Activated T-cell treated with anti-CD3 and anti-CD28 coated beads, Interleukin-2, amount 50 U/mL, for 48 hours (primary cell): Measurements from ENCODE around the gene PJVK.
"Not testable (repeated sequence)": the region's sequence is repeated elsewhere in the genome, so short reads cannot be mapped to it uniquely, and the experiment has no call there.

Source experiments
- DNase-seq, 2 experiments: peaks; one replicate each; pipeline ENCODE4 v3.0.0-alpha.2; 2020

Gene PJVK

DNA sequence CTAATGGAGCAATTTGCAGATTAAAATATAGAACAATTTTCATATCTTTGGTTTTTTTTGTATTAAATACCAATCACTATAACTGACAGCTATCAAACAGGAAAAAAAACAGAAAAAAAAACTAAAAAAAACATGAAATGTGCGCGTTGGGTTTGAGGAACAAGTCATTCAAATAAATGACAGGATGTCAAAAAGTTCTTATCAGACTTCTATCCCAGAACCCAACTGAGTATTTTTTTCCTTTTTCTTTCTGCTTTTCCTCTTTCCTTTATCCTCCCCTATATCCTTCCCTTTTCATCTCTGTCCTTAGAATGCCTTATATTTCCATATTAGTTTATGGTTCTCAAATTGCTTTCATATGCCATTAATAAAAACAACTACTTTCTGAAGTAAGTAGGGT is 14.5 kb upstream of the PJVK start:
- no peak for DNase-seq

DNA sequence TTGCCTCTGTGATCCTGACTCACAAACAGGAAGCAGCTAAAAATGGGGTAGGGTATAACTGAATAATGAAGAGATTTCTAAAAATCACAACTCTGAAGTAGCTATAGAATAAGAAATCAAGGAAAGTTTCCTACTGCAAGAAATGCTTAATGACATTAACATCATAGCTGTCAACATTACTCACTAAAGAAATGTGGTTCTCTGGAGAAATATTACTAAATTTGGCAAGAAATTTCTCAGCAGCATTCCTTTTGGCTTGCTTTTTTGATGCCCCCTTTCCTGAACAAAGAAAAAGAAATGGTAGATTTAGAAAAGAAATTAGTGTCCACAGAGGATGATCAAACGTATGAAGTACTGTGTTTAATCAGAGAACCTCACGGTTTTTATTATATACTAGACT is 9.8 kb upstream of the PJVK start:
- no peak for DNase-seq

DNA sequence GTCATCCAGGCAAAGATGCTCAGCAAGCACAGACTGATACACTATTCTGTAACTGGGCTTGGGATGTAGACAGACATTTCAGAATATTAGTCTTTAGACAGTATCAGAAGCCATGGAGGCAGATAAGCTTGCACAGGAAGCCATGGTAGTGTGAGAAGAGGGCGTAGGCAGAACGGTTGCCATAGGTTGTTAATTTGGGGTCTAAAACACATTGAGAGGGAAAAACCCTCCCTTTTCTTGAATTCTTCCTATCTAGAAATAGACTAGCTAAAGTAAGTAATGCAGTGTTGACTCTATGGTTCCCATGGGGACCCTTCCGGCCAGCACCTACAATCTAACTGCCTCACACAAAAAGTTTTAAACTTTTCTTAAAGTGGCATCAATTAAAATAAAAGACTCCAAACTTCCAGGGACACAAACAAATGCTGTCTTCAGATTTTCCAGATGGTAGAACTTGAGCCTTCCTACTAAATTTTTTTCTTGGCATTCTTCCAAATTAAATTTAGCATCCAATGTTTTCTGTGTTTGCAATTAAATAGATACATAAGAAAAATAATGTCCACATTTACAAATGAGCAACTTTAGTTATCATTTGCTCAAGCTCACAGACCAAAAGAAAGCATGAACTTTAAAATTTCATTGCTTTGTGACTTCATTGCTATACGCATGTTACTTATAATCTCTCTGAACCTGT is 2.1 kb upstream of the PJVK start:
- DNase-seq = no peak

DNA sequence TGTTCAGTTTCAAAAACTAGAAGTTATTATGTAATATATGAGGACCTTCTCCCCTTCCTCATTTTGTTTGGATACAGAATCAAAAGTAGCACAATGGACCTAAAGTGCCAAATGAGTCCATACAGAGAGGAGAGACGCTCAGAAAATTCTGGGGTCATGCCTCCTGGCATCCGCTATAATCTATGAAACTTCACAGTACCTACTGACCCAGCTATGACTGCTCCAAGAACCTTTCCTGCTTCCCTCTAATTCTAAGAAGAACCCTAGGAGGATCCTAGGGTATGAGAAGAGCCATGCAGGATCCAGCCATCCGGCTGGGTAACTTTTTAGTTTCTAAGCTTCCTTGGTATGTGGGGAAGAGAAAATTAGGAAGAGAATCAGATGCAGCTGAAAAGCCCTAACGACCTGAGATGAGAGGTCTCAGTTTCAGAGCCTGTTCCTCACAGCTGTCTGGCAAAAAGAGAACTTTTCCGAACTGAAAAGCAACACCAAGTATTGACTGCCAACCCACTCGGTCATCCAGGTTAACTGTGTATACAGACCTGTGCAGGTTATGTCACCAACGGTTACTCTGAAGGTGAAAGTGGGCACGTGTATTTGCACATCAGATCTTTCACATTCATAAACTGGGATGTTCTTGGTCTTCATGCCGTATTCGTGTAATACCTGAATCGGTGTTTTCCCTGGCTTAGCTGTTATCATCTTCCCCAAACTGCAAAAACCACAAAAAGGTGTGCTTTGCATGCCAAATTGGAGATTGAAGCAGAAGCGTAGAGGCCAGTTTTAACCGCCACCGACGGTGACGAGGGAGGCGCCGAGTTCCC is 1.3 kb upstream of the PJVK start:
- DNase-seq = peak in 1 of 2 experiments; percentile 22

DNA sequence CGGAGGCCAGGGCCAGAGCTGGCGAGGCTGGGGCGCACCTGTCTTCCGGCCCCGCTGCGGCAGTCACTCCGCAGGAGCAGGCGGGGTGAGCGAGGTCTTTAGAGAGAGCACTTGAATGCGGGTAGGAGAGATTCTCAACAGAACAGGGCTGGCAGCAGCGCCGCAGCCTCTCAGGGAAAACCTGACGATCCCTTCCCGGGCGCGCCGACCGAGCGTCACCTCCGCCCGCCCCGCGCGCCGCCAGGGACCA is 729 bp upstream of the PJVK start:
- peak in 1 of 2 experiments; percentile 87 for DNase-seq

DNA sequence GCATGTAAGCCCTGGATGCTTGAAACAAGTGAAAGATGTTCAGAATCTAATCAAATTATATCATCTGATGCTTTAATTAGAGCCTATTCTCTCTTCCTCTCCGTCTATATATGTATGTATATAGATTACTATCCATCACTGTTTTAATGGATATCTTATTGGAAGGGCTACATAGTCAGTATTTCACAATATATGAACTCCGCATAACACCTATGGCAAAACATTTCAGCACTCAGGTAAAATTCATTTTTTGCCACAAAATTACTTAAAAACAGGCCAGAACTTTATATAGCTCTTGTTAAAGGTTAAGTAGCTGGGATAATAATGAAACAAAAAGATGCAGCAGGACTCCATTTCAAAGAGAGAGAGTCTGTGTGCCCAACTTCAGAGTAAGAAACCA is 1.2 kb downstream of the PJVK start:
- DNase-seq = no peak

DNA sequence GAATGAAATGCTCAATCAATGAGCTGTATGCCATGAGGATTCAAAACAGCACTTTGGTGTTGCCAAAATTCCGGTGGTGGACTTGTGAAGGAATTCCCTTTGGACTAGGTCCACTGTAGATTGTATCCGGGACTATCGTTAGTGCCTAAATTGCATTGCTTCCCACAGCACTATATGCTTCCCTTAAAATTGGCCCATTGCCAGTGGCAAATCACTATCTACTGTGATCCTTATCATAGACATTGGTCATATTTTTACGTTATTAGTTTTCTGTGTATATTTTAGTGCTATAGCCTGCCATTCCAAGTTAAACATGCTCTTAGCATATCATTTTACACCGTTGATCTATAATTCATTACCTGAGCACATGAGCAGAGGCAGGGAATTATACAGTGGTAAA is 1.7 kb downstream of the PJVK start:
- no peak for DNase-seq

DNA sequence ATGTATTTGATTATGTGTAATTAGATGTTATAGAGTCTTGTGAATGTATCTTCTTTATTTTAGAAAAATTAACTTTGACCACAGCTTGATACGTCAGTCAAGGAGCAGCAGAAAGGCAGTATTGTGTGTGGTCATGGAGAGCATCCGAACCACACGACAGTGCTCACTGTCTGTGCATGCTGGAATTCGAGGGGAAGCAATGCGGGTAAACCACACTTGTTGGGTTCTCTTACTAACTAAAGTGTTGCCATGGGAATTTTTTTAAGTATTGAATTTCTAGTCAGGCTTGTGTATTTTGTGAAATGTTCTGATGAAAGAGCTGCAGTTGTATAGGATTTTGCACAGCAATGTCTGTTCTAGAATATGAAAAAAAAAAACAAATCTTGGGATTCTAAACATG is 4.8 kb downstream of the PJVK start:
- no peak for DNase-seq

DNA sequence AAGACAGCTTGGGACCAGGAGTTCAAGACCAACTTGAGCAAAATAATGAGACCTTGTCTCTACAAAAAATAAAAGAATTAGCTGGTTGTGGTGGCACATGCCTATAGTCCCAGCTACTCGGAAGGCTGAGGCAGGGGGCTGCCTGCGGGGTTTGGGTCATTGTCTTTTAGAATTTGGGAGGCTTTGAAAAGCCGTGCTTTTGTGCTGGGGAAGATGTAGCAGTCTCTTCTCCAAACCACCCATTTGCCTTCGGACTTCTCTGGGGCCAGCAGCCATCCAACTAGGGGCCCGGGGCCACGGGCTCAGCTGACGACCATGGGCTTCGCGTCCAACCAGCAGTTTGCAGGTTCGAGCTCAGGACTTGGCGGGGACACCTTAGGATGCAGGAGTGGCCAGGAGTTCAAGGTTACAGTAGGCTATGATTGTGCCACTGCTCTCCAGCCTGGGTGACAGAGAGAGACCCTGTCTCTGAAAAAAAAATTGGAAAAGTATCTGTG is 6.3 kb downstream of the PJVK start:
- DNase-seq = no peak

DNA sequence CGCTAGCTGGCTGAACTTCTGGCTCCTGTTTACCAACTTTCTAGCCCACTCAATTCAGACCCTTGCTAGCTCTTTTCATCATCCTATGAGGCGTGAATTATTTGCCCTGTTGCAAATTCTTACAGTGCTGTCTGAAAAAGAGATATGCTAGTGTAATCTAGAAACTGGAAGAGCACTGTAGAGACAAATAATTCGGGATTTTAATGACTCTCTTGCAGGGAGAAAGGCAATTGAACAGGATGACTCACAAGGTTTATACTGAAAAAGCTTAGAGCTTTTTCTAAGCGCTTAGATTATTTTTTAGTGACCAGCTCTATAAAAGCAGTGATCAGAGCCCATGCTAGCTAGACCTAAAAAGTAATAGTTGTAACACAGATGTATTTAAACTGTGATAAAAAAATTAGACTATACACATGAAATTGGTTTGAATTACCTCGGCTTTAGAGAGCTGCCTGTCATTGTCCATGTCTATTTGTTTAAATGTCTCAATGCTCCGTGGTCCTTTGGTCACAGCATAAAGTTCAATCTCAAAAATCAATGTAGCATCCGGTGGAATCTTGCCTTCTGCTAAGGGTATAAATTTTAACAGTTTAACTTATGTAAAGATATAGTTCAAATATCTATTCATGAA is 18.2 kb downstream of the PJVK start:
- DNase-seq = no peak

DNA sequence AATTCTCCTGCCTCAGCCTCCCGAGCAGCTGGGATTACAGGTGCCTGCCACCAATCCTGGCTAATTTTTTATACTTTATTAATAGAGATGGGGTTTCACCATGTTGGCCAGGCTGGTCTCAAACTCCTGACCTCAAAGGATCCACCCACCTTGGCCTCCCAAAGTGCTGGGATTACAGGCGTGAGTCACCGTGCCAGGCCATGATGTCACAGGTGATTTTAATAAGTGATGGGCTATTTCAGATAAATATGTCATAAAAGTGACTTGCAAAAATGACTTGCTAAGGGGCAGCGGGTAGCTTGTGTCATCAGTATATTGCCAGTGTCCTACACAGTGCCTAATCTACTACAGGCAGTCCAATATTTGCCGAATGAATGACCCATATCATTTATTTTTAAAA is 20.1 kb downstream of the PJVK start:
- DNase-seq = not testable (repeated sequence)

DNA sequence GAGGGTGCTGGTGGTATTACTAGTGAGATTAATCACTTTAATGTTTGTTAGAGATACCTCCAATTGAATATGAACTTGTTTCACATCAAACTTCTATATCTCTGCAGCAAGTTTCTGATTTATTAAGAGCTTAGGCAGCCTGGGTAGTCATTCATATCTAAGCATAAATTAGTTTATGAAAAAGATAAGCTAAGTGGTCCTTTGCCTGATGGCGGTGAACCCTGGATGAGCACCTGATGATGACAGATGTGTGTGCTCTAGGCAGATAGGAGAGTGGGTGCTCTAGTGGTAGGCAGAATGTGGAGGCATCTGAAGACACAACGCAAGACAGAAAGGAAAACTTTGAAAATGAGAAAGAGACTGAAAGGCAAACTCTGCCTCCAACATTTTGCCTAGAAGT is 22.2 kb downstream of the PJVK start:
- DNase-seq = no peak

DNA sequence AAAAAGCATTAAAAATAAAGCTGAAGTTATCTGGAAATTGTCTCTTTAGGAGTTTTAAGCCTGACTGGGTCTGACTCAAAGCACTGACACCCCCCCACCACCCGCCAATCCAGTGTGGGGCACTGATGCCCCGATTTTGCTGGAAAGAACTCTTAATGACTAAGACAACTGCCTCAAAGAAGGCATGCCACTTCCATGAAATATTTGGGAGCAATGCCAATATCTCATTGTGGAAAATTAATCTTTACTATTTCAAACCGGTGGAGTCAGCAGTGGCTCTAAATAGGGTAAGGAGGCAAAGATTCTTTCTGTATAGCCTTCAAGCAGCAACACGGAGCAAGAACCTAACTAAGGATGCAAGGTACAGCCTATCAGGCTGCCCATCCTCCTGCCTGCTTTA is 22.8 kb downstream of the PJVK start:
- no peak for DNase-seq

DNA sequence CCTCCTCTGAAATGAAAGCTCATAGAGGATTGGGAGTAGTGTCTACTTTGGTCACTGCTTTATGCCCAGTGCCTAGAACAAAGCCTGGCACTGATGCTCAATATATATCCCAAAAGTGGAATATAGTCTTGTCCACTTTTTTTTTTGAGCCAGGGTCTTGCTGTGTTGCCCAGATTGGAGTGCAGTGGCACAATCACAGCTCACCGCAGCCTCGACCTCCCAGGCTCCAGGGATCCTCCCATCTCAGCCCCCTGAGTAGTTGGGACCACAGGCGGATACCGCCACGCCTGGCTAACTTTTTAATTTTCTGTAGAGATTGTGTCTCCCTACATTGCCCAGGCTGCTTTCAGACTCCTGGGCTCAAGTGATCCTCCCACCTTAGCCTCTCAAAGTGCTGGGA is 23.4 kb downstream of the PJVK start:
- DNase-seq = no peak

DNA sequence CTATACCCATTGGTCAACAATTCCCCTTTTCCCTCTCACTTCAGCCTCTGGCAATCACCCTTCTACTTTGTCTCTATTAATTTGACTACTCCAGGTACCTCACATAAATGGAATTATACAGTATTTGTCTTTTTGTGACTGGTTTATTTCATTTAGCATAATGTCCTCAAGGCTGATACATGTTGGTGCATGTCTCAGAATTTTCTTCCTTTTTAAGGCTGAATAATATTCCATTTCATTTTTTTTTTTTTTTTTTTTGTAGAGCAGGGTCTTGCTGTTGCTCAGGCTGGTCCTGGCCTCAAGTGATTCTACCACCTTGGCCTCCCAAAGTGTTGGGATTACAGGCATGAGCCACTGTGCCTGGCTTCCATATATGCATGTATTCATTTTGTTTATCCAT is 25.3 kb downstream of the PJVK start:
- DNase-seq = no peak

DNA sequence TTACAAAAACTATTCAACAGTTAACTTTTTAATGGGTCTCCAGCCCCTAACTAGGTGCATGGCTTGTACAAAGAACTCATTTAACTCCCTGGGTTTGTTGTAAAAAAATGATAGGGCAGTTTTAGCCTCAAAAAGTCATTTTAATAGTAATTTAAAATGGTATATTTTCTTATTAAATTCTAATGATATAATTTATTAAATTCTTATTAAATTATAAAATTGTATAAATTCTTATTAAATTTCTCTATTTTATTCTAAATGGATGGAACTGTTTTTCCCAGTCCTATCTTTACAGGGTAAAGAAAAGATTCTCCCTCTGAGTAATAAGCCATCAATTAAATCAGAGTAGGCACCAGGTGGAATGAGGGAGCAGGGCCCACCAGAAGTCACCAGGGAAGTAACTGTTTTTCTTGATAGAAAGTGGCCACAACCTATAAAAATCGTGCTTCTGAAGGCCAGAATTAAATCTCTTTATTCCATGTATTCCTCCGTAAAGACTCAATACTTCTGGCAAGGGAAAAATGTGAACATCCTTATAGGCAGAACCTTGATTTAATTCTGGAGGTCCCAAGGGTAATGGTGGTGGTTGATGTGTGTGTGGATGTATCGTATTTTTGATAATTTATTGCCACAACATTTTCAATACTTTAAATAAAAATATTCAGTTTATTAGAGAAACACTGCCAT is 26.4 kb downstream of the PJVK start:
- DNase-seq = no peak

DNA sequence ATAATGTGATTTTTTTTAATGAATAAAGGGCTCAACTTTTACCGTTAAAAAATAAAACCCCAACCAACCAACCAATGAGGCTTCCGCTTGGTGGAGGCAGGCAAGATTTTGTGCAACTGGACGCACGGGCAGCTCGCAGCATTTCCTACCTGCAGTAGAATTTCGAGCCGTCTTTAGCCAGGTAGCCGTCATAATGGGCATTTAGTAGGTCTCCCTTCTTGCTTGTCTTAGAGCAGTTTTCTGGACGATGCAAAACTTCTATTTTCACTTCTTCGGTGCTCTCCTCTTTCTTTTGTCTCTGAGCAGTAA is 26.9 kb downstream of the PJVK start:
- no peak for DNase-seq

DNA sequence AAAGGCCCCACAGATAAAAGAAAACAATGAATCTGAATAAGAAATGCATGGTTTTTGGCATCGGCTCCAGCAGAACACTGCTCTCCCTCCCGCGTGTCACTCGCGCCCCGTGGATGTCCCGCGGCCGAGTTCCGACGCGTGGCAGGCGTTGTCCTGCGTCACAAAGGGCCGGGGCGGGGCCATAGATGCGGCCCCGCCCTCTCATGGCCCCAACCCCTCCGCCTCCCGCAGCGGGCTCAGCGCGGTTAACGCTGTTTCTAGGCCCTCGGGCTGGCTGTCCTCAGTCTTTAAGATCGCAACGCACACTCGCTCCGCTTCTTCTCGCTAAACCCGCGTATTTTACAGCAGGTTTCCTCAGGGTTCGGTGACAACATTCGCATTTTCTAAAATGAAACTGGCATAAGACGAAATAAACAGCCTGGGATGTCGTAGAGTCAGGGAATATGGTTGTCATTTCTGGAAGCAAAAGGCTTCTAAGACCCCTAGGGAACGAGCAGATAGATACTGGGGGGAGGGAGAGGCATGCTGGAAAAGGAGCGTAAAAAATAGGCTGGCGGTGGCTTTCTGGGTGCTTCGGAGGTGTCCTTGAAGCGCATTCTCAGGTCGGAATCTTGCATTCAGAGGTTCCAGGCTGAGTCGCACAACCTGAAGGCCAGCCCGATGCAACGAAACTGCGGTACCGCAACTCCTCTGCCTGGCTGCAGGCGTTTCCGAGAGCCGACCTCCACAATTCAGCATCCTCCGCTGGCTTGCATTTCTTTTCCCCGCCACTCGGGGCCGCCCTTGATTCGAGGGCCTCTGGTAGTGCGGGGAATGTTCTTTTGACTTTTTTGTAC is 27.5 kb downstream of the PJVK start, which contains the start of gene FKBP7:
Gene FKBP7, minus strand, starts transcription at position 162 of the 836 bp plus-strand sequence. Its CDS starts 101 bp downstream, at position 61.
- DNase-seq = peak; percentile 86 to 87

DNA sequence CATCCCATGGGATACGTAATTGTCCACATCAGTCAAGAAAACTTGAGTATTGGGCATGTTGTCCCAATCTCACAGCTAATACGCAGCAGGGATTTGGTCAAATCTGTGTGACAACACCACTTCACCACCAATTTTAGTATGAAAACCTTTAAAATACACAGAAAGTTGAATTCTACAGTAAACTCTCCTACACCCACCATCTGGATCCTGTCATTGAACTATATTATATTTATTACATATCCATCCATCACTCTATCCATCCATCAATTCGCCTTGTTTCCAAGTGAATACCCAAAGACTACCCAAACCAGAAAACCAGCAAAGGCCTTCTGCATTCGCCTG is 28.1 kb downstream of the PJVK start:
- DNase-seq = no peak

DNA sequence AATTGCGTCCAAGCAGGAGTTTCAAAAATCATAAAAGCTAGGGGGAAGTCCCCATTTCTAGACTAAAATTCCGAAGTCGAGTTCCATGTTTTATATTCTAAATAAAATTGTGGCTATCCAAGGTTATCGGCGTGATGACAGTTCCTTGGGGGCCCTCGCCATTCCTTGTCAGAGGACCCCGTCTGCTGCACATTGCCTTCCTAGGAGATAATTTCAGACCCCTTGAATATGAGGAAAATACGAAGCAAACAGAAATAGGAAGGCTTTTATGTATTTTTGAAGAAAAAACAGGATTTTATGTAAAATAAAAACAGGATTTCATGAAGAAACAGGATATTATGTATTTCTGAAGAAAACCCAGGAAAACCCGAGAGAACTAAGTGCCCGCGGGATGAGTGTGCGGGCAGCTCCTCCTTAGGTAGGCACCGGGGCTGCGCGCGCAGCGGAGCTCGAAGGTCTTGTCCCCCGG is 28.6 kb downstream of the PJVK start:
- no peak for DNase-seq

DNA sequence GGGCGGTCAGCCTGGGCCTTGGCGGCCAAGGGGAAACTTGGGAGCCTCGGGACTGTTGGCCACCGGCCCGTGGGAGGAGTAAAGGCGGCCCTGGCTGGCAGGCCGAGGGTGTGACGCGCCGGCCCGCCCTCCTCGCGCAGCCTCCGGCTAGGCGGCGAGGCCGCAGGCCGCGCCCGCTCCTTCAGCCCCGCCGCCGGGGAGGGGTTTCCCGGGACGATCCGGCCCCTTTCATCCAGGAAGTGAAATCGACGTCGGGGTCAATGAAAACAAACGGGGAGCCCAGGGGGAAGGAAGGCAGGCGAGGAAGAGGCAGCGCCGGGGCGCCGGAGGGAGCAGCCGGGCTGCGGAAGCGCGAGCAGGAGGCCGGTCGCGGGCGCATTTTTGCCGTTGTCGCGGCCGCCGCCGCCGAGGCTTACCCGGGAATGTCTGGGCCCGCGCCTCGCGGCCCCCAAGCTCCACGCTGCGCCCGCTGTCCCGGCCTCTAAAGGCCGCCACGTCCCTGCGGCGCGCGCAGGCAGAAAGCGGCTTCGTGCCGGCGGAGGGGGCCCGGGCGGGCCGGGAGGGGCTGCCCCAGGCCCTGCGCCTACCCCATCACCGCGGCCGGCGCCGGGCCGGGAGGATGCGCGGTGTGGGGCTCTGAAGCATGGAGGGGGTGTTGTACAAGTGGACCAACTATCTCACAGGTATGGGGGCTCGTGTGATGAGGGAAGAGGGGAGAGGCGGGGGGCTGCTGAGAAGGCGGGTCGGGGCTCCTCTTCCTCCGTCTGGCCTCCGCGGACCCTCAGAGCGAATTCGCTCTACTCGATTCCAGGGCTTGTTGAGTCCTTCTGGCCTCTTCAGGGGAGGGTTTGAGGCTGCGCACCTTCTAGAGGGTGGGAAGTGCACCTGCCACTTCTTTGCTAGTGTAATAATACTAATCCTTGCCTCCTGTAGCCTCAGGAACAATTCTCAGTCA is 29.3 kb downstream of the PJVK start, which contains the start of gene PLEKHA3:
Gene PLEKHA3, plus strand, starts transcription at position 231 of the 955 bp plus-strand sequence. Its CDS starts 413 bp downstream, at position 644.
- DNase-seq = peak; percentile 85 to 87
